Smooth muscle cell (in vitro differentiated cells): Measurements from ENCODE around the gene SYCE1. TPM values are rescaled to one million over a fixed set of nuclear protein-coding genes. Genes with fewer than 3 reads are reported as not detected.

Source experiments
- DNase-seq: peaks from one replicate; lab custom pipeline; 2025; ENCODE audit not compliant: unreplicated experiment; lab: John Stamatoyannopoulos, UW
- H2AFZ ChIP-seq: fragments of 200-600 bp; sonication (generic); 2 replicates; pipeline ENCODE4 v1.6.0; 2016; ENCODE audit warnings: antibody characterized with exemption, low read depth, mild to moderate bottlenecking
- H3F3A ChIP-seq: fragments of 200-600 bp; sonication (generic); 2 replicates; pipeline ENCODE4 v1.6.0; 2017; ENCODE audit warnings: antibody characterized with exemption, low read depth
- H3K27ac ChIP-seq: fragments of 200-600 bp; sonication (generic); 2 replicates; pipeline ENCODE4 v1.5.1; 2016; ENCODE audit warnings: low read depth, mild to moderate bottlenecking
- H3K27me3 ChIP-seq: fragments of 200-600 bp; sonication (generic); 2 replicates; pipeline ENCODE4 v1.6.1; 2016; ENCODE audit warnings: low read depth, mild to moderate bottlenecking
- H3K36me3 ChIP-seq: fragments of 200-600 bp; sonication (generic); 2 replicates; pipeline ENCODE4 v1.5.1; 2016; ENCODE audit warnings: low read depth
- H3K4me1 ChIP-seq: fragments of 200-600 bp; sonication (generic); 2 replicates; pipeline ENCODE4 v1.5.1; 2016; ENCODE audit warnings: low read depth
- H3K4me2 ChIP-seq: fragments of 200-600 bp; sonication (generic); 2 replicates; pipeline ENCODE4 v1.6.0; 2016; ENCODE audit warnings: mild to moderate bottlenecking
- H3K4me3 ChIP-seq: fragments of 200-600 bp; sonication (generic); 2 replicates; pipeline ENCODE4 v1.5.1; 2016; ENCODE audit warnings: mild to moderate bottlenecking
- H3K79me2 ChIP-seq: fragments of 200-600 bp; sonication (generic); 2 replicates; pipeline ENCODE4 v1.6.0; 2016; ENCODE audit warnings: low read depth, mild to moderate bottlenecking
- H3K9ac ChIP-seq: fragments of 200-600 bp; sonication (generic); 2 replicates; pipeline ENCODE4 v1.6.0; 2016; ENCODE audit warnings: low read depth
- H3K9me3 ChIP-seq: fragments of 200-600 bp; sonication (generic); replicated peaks from 2 replicates; pipeline ENCODE4 v1.5.1; 2016; ENCODE audit warnings: low read depth
- H4K20me1 ChIP-seq: fragments of 200-600 bp; sonication (generic); 2 replicates; pipeline ENCODE4 v1.6.0; 2016; ENCODE audit warnings: low read depth
- CTCF ChIP-seq: fragments of 200-600 bp; sonication (generic); IDR thresholded peaks from 2 replicates; pipeline ENCODE4 v1.5.1; 2017; ENCODE audit warnings: borderline replicate concordance, mild to moderate bottlenecking, antibody characterized with exemption; ENCODE audit not compliant: insufficient read depth, poor library complexity, severe bottlenecking
- WGBS: methylation state at CpG from one replicate; pipeline ENCODE4 v1.1.7; 2016; ENCODE audit warnings: low lambda C conversion rate; 5-methylcytosine and 5-hydroxymethylcytosine counted together
- polyA plus RNA-seq: library from polyadenylated mRNA; unstranded; fragments of >200 nt; fragmentation: Nextera tagmentation; extraction: Ambion mirVana; gene quantifications from 2 replicates; pipeline ENCODE4 v1.2.1, GENCODE V29; 2016
- total RNA-seq: library from RNA; depleted of rRNA; stranded (reverse); fragments of >200 nt; gene quantifications from 2 replicates; pipeline ENCODE4 v1.2.3, GENCODE V29; 2014

The SYCE1 gene
- total and polyA plus RNA-seq, 2 experiments from 2014 or later: 0.13 TPM; not detected in 1

GRCh38 chr10:133567119-133567518, 1.7 kb upstream of the SYCE1 start:
- Histone ChIP-seq H4K20me1 (no peaks in the 10 kb centered on the region), H3K4me3 (no peak overlapping the region), H2AFZ (no peak overlapping the region), H3K27me3 (no peaks in the 10 kb centered on the region), H3K27ac (no peak overlapping the region), H3F3A (no peaks in the 10 kb centered on the region), H3K79me2 (no peaks in the 10 kb centered on the region), H3K36me3 (no peaks in the 10 kb centered on the region), H3K9me3 (no peaks in the 10 kb centered on the region), H3K9ac (no peak overlapping the region), H3K4me1 (no peaks in the 10 kb centered on the region), H3K4me2 (no peak overlapping the region)
- 71% methylated on average over 5 of the region's 5 CpGs for WGBS
- no peak for DNase-seq
- no peak for TF ChIP-seq CTCF

- no peak for DNase-seq
- Histone ChIP-seq H3F3A (no peaks in the 10 kb centered on the region), H2AFZ (no peak overlapping the region), H3K9ac (no peak overlapping the region), H3K79me2 (no peaks in the 10 kb centered on the region), H3K27ac (no peak overlapping the region), H3K27me3 (no peaks in the 10 kb centered on the region), H3K4me2 (no peak overlapping the region), H4K20me1 (no peaks in the 10 kb centered on the region), H3K4me3 (no peak overlapping the region), H3K36me3 (no peaks in the 10 kb centered on the region), H3K9me3 (peaks cover 4% of the 10 kb centered on the region), H3K4me1 (no peaks in the 10 kb centered on the region)
- TF ChIP-seq CTCF: no peak
- WGBS: 88% methylated on average over 12 of the region's 12 CpGs
Measured at GRCh38 chr10:133564816-133565215, 567 bp downstream of the SYCE1 start.

DNA sequence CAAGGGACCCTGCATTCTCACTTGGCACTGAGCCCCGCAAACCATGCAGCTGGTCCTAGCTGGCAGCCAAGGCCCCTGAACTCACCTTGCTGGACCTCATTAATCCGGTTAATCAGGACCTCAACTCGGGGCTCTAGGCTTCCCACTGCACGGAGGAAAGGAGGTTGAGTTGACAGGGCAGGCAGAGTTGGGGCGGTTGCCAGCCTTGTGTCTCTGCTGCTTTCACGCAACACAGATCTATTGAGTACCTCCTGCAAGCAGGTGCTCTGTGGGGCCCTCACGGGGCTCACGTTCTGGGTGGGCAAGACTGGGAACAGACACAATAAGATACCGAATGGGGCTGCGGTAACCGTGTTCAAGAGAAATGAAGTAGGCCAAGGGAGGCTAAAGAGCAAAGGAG, 6.2 kb downstream of the SYCE1 start:
- WGBS: 81% methylated on average over 11 of the region's 11 CpGs
- no peak for TF ChIP-seq CTCF

GRCh38 chr10:133557381-133557780, 8.0 kb downstream of the SYCE1 start:
- no peaks in the 10 kb centered on the region for H4K20me1 ChIP-seq
- no peaks in the 10 kb centered on the region for H3K79me2 ChIP-seq
- H3K4me3 ChIP-seq: no peak overlapping the region
- no peaks in the 10 kb centered on the region for H3K36me3 ChIP-seq
- no peak for DNase-seq
- no peak overlapping the region for H3K27ac ChIP-seq
- TF ChIP-seq CTCF: no peak
- no peak overlapping the region for H3K9ac ChIP-seq
- H3F3A ChIP-seq: no peaks in the 10 kb centered on the region
- no peaks in the 10 kb centered on the region for H3K27me3 ChIP-seq
- WGBS: 33% methylated on average over 3 of the region's 3 CpGs
- H3K4me2 ChIP-seq: no peak overlapping the region
- H3K9me3 ChIP-seq: peaks cover 5% of the 10 kb centered on the region
- no peaks in the 10 kb centered on the region for H3K4me1 ChIP-seq
- no peak overlapping the region for H2AFZ ChIP-seq

More for the DNA sequence above, 6.2 kb downstream of the SYCE1 start:
- H3K9me3 ChIP-seq: peaks cover 5% of the 10 kb centered on the region
- H3K79me2 ChIP-seq: no peaks in the 10 kb centered on the region
- H3K9ac ChIP-seq: no peak overlapping the region
- H2AFZ ChIP-seq: no peak overlapping the region
- H3F3A ChIP-seq: no peaks in the 10 kb centered on the region
- H3K4me3 ChIP-seq: no peak overlapping the region
- H3K4me1 ChIP-seq: no peaks in the 10 kb centered on the region
- no peaks in the 10 kb centered on the region for H3K27me3 ChIP-seq
- no peak overlapping the region for H3K4me2 ChIP-seq
- no peaks in the 10 kb centered on the region for H3K36me3 ChIP-seq
- DNase-seq: no peak
- H3K27ac ChIP-seq: no peak overlapping the region
- no peaks in the 10 kb centered on the region for H4K20me1 ChIP-seq
